ENCODE measurements around the gene ABI1.

- TF ChIP-seq CTCF (conservative IDR thresholded peaks at IDR 0.05; ENCODE audit: low read depth, low read length) (no peak), EZH2 (IDR thresholded peaks at IDR 0.05; ENCODE audit: low read length, unreplicated experiment) (no peak)
Observed at GRCh38 chr10:26835025-26835424, 25.7 kb downstream of the ABI1 start.

Measured in PC-3 (cell line).